GM12874 (cell line): ENCODE results near the gene CBLB.

ENCODE experiments used
- CTCF ChIP-seq: IDR thresholded peaks from 2 replicates; pipeline ENCODE4 v1.5.1; 2011; ENCODE audit warnings: low read depth, mild to moderate bottlenecking, control low read depth, low read length, moderate library complexity; ENCODE audit not compliant: insufficient read depth

Gene CBLB

DNA sequence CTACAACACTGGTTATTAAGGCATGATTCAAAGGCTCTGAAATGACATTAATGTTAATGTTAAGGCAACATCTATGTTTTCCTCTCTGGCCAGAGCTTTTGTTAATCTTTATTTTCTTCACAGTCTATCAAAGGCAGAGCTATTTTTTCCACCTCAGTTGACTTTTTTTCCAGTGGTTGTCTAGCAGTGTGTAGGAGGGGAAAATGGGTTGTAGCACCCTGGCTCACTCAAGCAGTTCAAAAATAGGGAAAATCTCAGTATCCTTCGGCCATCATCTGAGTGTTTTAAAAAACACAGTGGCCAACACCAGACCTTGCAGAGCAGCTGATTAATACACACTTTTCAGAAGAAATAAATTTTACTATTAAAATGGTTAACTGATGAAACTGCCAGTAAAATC, 21.4 kb downstream of the CBLB start:
- TF ChIP-seq CTCF = no peak

DNA sequence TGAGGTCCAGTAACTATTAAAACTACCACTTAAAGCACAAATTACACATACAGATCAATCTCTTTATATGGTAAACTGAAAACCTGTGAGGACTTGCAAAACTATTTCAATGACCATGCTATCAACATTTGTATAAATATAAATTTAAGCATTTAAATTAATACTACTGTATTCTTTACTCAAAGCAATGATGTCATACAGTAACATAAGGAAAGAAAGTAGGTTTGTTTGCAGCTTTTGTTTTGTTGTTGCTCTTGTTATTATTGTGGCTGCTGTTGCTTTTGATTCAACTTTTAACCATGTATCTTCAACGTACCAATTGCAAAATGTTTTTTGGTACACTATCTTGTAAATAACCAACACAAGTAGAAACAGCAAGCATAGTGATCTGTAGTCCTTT, 22.0 kb downstream of the CBLB start:
- no peak for TF ChIP-seq CTCF

GRCh38 chr3:105845488-105845887, 23.3 kb downstream of the CBLB start:
- no peak for TF ChIP-seq CTCF

DNA sequence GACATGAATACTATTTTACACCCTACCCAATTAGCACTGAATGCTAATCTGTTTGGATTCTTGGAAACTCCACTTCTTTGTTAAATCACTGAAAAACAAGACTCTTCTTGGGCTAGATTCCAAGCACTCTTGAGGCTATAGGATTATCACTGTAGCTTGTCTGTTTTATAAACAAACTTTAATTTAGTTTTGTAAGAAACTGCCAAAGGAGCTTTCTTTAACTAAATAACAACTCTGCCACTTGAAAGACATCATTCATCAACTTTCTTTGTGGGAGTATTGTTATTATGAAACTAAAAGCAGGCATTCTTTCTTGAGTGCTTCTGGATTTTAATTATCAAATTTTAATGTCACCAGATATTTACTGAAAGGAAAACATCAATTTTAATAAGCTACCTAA, 24.1 kb downstream of the CBLB start:
- no peak for TF ChIP-seq CTCF

GRCh38 chr3:105843994-105844393, 24.8 kb downstream of the CBLB start:
- no peak for TF ChIP-seq CTCF

DNA sequence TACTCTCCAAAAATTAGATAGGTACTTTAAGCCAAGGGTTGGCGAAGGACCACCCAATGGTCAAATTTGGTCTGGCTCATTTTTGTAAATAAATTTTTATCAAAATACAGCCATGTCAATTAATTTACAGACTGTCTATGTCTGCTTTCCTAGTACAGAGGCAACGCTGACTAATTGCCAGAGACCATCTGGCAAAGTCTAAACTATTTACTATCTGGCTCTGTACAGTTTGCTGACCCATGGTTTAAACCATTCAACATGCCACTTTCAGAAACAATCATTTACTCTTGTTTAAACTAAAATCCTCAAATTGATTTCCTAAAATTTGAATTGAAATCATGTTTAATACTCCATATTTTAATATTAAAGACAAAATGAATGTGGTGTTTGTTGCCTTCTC, 25.9 kb downstream of the CBLB start:
- TF ChIP-seq CTCF = no peak

DNA sequence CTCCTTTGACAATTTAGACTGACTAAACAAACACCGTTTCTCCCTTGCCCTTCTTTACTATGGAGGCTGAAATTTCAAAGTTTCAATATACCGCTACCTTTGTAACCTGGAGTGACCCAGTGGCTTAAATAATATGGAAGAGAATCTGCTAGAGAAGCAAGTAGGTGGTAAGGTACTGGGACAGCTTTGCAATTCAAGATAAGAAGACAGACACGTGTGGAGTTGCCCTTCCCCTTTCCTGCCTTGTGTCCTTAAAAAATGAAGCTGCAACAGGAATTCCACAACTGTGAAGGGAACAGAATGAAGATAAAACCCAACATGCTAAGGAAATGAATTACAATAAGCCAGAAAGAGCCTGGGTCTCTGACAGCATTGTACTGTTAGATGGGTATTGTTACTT, 26.4 kb downstream of the CBLB start:
- no peak for TF ChIP-seq CTCF

DNA sequence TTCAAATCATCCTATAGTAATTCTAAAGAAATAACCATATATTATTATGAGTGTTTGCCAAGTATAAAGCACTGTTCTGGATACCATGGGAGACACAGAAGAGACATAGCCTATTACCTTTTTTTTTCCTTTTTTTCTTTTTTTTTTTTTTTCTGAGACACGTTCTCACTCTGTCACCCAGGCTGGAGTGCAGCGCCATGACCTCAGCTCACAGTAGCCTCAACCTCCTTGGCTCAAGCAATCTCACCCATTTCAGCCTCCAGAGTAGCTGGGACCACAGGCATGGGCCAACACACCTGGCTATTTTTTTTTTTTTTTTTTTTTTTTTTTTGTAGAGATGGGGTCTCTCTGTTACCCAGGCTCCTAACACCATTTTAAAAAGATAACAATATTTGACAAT, 30.9 kb downstream of the CBLB start:
- TF ChIP-seq CTCF = no peak
